ENCODE results near the gene TMUB1.

GRCh38 chr7:151033864-151034249 lies 49.4 kb downstream of the TMUB1 start:
- TF ChIP-seq, protein P1, sequence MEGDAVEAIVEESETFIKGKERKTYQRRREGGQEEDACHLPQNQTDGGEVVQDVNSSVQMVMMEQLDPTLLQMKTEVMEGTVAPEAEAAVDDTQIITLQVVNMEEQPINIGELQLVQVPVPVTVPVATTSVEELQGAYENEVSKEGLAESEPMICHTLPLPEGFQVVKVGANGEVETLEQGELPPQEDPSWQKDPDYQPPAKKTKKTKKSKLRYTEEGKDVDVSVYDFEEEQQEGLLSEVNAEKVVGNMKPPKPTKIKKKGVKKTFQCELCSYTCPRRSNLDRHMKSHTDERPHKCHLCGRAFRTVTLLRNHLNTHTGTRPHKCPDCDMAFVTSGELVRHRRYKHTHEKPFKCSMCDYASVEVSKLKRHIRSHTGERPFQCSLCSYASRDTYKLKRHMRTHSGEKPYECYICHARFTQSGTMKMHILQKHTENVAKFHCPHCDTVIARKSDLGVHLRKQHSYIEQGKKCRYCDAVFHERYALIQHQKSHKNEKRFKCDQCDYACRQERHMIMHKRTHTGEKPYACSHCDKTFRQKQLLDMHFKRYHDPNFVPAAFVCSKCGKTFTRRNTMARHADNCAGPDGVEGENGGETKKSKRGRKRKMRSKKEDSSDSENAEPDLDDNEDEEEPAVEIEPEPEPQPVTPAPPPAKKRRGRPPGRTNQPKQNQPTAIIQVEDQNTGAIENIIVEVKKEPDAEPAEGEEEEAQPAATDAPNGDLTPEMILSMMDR (IDR thresholded peaks at IDR 0.05; ENCODE audit: poor library complexity): no peak
- TF ChIP-seq EZH2phosphoT487 (IDR thresholded peaks at IDR 0.05; ENCODE audit: low read depth, severe bottlenecking, unreplicated experiment) (no peak), EZH2 (IDR thresholded peaks at IDR 0.05; ENCODE audit: borderline replicate concordance) (no peak)

All from hepatocyte (in vitro differentiated cells).